HFF-Myc (cell line): ENCODE results near the gene USP20.
"Not testable (repeated sequence)": the region's sequence is repeated elsewhere in the genome, so short reads cannot be mapped to it uniquely, and the experiment has no call there.

Source experiments
- DNase-seq: peaks from one replicate; pipeline ENCODE4 v3.0.0-alpha.2; 2011; ENCODE audit warnings: low read depth; ENCODE audit errors: extremely low read depth
- H3K4me3 ChIP-seq: replicated peaks from 2 replicates; pipeline ENCODE4 v1.5.1; 2011; ENCODE audit warnings: low read depth, mild to moderate bottlenecking, control low read depth, low read length
- CTCF ChIP-seq: IDR thresholded peaks from 2 replicates; pipeline ENCODE4 v1.5.1; 2012; ENCODE audit warnings: mild to moderate bottlenecking, low read depth, low read length, control low read depth; ENCODE audit errors: missing control alignments

The USP20 gene

GRCh38 chr9:129888293-129889121, 53.2 kb downstream of the USP20 start:
- no peak for DNase-seq
- no peak overlapping the region for H3K4me3 ChIP-seq
- TF ChIP-seq CTCF: no peak

- no peak for DNase-seq
- no peak overlapping the region for H3K4me3 ChIP-seq
- TF ChIP-seq CTCF: no peak
Measured at GRCh38 chr9:129889122-129889940, 54.1 kb downstream of the USP20 start.

GRCh38 chr9:129889941-129890717, 54.9 kb downstream of the USP20 start:
- no peak overlapping the region for H3K4me3 ChIP-seq
- no peak for DNase-seq

GRCh38 chr9:129890718-129891299, 55.6 kb downstream of the USP20 start:
- not testable (repeated sequence) for DNase-seq, H3K4me3 ChIP-seq

More at GRCh38 chr9:129889941-129890717, 54.9 kb downstream of the USP20 start:
- no peak for TF ChIP-seq CTCF

- DNase-seq: no peak
- no peak overlapping the region for H3K4me3 ChIP-seq
- TF ChIP-seq CTCF: no peak
Measured at GRCh38 chr9:129891569-129891968, 56.3 kb downstream of the USP20 start.

GRCh38 chr9:129894120-129894823, 59.0 kb downstream of the USP20 start:
- DNase-seq: no peak
- no peak overlapping the region for H3K4me3 ChIP-seq
- no peak for TF ChIP-seq CTCF
